ENCODE measurements around the gene IWS1. TPM values are rescaled to one million over a fixed set of nuclear protein-coding genes. Genes with fewer than 3 reads are reported as not detected.

Gene IWS1
- total RNA-seq, 6 experiments from 2014 or later, result 34.7 to 44.6 (median 38.3) TPM

DNA sequence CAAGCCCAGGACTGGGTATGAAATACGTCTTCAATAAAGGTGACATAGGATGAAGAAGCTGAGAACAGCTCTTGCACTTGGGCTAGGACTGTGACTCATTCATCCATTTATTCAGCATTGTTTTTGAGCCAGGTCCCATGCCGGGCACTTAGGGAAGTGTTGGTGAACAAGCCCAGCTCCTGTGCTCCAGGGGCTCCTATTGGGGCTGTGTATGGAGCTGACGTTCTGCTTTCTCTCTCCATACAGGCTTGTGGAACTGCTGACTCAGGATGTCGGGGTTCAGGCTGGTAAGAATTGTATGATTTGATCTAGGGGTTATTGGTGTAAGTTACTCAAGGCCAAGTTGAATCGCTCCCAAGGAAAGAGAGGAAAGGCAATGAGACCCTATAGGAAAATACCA lies 33.2 kb upstream of the IWS1 start:
- Mint-ChIP-seq H3K27me3 (ENCODE audit: insufficient read depth) (peaks cover 44% of the 10 kb centered on the region), H3K4me1 (ENCODE audit: low read depth) (no peaks in the 10 kb centered on the region), H3K27ac (no peak overlapping the region), H3K9me3 (peaks cover 7% of the 10 kb centered on the region; the same call in 1 of the 2 replicates), H3K36me3 (ENCODE audit: low read depth) (peaks cover 14% of the 10 kb centered on the region), H3K4me3 (no peak overlapping the region)
- DNase-seq, result no peak
- TF ChIP-seq, protein P1, sequence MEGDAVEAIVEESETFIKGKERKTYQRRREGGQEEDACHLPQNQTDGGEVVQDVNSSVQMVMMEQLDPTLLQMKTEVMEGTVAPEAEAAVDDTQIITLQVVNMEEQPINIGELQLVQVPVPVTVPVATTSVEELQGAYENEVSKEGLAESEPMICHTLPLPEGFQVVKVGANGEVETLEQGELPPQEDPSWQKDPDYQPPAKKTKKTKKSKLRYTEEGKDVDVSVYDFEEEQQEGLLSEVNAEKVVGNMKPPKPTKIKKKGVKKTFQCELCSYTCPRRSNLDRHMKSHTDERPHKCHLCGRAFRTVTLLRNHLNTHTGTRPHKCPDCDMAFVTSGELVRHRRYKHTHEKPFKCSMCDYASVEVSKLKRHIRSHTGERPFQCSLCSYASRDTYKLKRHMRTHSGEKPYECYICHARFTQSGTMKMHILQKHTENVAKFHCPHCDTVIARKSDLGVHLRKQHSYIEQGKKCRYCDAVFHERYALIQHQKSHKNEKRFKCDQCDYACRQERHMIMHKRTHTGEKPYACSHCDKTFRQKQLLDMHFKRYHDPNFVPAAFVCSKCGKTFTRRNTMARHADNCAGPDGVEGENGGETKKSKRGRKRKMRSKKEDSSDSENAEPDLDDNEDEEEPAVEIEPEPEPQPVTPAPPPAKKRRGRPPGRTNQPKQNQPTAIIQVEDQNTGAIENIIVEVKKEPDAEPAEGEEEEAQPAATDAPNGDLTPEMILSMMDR (IDR thresholded peaks at IDR 0.05), result no peak

DNA sequence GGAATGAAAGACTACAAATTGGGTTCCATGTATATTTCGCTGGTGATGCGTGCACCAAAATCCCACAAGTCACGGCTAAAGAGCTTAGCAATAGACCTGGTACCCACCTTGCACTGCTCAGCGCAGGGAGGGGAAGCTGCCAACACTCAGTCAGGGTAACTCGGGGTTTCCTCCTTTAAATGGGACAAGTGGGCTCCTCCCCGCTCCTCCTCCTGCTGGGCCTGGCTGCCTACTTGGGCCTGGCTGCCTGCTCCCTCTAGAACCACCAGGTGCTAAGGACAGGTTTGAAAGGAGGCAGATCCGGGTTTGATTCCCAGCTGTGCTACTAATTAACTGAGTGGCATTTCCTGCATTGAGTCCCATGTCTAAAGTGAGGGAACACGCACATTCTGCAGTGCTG lies 32.6 kb upstream of the IWS1 start:
- Mint-ChIP-seq H3K4me3 (no peak overlapping the region), H3K36me3 (ENCODE audit: low read depth) (peaks cover 14% of the 10 kb centered on the region), H3K27ac (no peak overlapping the region), H3K9me3 (peaks cover 7% of the 10 kb centered on the region; the same call in 1 of the 2 replicates), H3K27me3 (ENCODE audit: insufficient read depth) (peaks cover 39% of the 10 kb centered on the region), H3K4me1 (ENCODE audit: low read depth) (no peaks in the 10 kb centered on the region)
- TF ChIP-seq, protein P1 (IDR thresholded peaks at IDR 0.05), result no peak
- no peak for DNase-seq

DNA sequence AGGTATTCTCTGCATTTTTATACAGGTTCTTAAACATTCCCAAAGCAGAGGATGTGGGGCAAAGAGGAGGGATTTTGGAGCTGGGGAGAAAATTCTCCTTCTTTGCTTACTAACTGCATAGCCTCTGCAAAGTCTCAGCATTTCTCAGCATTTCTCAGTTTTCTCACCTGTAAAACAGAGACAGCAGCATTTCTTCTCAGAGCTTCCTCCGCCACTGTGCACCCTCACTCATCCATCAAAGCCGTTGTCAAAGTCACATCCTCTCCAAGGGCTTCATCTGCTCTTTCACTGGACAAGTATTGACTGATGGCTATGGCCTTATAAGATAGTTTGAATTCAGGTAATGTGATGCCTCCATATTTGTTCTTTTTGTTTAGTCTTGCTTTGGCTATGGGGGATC lies 26.6 kb upstream of the IWS1 start:
- TF ChIP-seq, protein P1 (IDR thresholded peaks at IDR 0.05), result no peak
- H3K27me3 Mint-ChIP-seq (ENCODE audit: insufficient read depth), result peaks cover 45% of the 10 kb centered on the region
- no peak for DNase-seq
- H3K36me3 Mint-ChIP-seq (ENCODE audit: low read depth), result peaks cover 9% of the 10 kb centered on the region; the same call in 1 of the 2 replicates
- H3K4me1 Mint-ChIP-seq (ENCODE audit: low read depth), result no peaks in the 10 kb centered on the region
- H3K4me3 Mint-ChIP-seq, result no peak overlapping the region
- H3K27ac Mint-ChIP-seq, result no peak overlapping the region
- peaks cover 10% of the 10 kb centered on the region for H3K9me3 Mint-ChIP-seq

DNA sequence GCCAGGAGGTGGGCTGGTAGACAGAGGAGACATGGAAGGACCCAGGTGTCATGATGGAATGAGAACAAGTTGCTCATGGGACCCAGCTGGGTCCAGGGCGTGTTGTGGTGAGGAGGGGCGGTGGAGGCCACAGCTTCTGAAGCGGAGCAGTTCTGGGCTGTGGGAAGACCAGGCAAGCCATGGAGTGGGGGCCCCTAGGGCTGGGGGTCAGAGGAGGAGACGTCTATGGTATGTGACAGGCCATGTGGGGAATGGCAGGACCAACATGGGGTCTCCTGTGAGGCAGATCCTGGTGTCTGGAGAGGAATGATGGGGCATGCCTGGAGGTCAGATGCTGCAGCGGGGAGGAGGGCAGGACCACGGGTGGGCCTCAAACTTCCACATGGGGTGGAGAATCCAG lies 26.0 kb upstream of the IWS1 start:
- no peak overlapping the region for H3K27ac Mint-ChIP-seq
- H3K9me3 Mint-ChIP-seq, result peaks cover 10% of the 10 kb centered on the region
- H3K4me3 Mint-ChIP-seq, result no peak overlapping the region
- H3K36me3 Mint-ChIP-seq (ENCODE audit: low read depth), result peaks cover 8% of the 10 kb centered on the region; the same call in 1 of the 2 replicates
- no peak for DNase-seq
- TF ChIP-seq, protein P1 (IDR thresholded peaks at IDR 0.05), result no peak
- peaks cover 42% of the 10 kb centered on the region for H3K27me3 Mint-ChIP-seq (ENCODE audit: insufficient read depth)
- H3K4me1 Mint-ChIP-seq (ENCODE audit: low read depth), result no peaks in the 10 kb centered on the region

DNA sequence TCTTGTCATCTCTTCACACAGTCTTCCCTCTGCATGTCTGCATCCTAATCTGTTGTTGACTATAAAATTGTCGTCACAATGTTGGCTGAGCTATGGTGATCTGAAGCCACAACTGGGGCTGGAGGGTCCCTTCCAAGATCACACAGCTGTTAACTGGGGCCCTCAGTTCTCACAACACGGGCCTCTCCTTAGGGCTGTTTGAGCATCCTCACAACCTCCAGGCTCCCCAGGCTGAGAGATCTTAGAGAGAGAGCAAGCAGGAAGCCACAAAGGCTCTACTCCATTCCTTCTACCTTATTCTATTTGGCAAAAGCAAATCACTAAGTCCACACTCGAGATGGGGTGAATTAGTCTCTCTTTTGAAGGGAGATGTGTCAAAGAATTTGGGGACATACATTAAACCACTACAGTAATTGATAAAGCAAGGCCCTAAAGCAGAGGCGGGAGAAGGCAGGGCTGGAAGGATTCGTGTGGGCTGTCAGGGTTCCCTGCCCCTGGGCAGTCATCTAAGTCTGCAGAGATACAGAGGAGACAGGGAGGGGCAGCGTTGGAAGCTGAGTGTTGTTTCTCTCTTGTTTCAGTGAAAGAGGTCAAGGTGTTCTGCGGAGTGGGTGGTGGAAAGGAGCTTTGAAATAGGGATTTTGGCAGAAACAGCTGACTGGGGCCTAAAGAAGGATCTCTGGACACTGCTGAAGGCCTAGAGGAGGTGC lies 25.1 kb upstream of the IWS1 start:
- no peak overlapping the region for H3K27ac Mint-ChIP-seq
- H3K27me3 Mint-ChIP-seq (ENCODE audit: insufficient read depth), result peaks cover 33% of the 10 kb centered on the region
- H3K36me3 Mint-ChIP-seq (ENCODE audit: low read depth), result no peaks in the 10 kb centered on the region
- no peak for DNase-seq
- TF ChIP-seq, protein P1 (IDR thresholded peaks at IDR 0.05), result no peak
- no peak overlapping the region for H3K4me3 Mint-ChIP-seq
- H3K4me1 Mint-ChIP-seq (ENCODE audit: low read depth), result no peaks in the 10 kb centered on the region
- peaks cover 5% of the 10 kb centered on the region; the same call in 1 of the 2 replicates for H3K9me3 Mint-ChIP-seq
